K562 (cell line): ENCODE measurements around the gene EPB41L2. TPM values are rescaled to one million over a fixed set of nuclear protein-coding genes. Genes with fewer than 3 reads are reported as not detected.

Experiments used
- ATF1 ChIP-seq, 2 experiments: fragments of 450-650 bp in 1 of 2; IDR thresholded peaks; 2 replicates each; pipeline ENCODE4 v1.6.1; 2016; ENCODE audit warnings: missing compliant biosample characterization in 1 of 2, missing genetic modification characterization in 1 of 2
- ATF3 ChIP-seq, 2 experiments: fragments of 450-650 bp in 1 of 2; sonication (generic) in 1 of 2; formaldehyde crosslinking in 1 of 2; IDR thresholded peaks in 1 of 2; conservative IDR thresholded peaks in 1 of 2; 2 replicates each; pipeline versions ENCODE4 v1.6.1 to v1.8.1; 2016 to 2023; ENCODE audit warnings: mild to moderate bottlenecking in 2 of 2, moderate library complexity in 2 of 2, inconsistent platforms in 1 of 2, missing genetic modification reagents in 1 of 2
- BRF2 ChIP-seq: IDR thresholded peaks from 3 replicates; pipeline ENCODE4 v1.6.1; 2011; ENCODE audit warnings: borderline replicate concordance, mild to moderate bottlenecking; ENCODE audit not compliant: insufficient read length, insufficient read depth
- CTBP1 ChIP-seq: fragments of 450-650 bp; IDR thresholded peaks from 2 replicates; pipeline ENCODE4 v1.6.1; 2016; ENCODE audit warnings: borderline replicate concordance
- ERF ChIP-seq: fragments of 450-650 bp; formaldehyde crosslinking; IDR thresholded peaks from 2 replicates; pipeline ENCODE4 v1.4.0; 2020; ENCODE audit warnings: mild to moderate bottlenecking, mixed read lengths
- HDAC3 ChIP-seq: fragments of 450-650 bp; IDR thresholded peaks from 2 replicates; pipeline ENCODE4 v1.6.1; 2018; ENCODE audit warnings: borderline replicate concordance, mild to moderate bottlenecking, moderate library complexity; ENCODE audit not compliant: partially characterized antibody
- HNRNPK ChIP-seq: fragments of 200-400 bp; formaldehyde crosslinking; IDR thresholded peaks from one replicate; pipeline ENCODE4 v1.6.1; 2018; ENCODE audit warnings: mild to moderate bottlenecking, low read depth, low read length; ENCODE audit not compliant: poor library complexity, severe bottlenecking
- HNRNPUL1 ChIP-seq: fragments of 200-400 bp; formaldehyde crosslinking; IDR thresholded peaks from 2 replicates; pipeline ENCODE4 v1.6.1; 2017; ENCODE audit warnings: low read length
- KAT8 ChIP-seq: fragments of 450-650 bp; IDR thresholded peaks from 2 replicates; pipeline ENCODE4 v1.6.1; 2016; ENCODE audit warnings: low read depth, mild to moderate bottlenecking
- KDM2B ChIP-seq: fragments of 250-450 bp; sonication (Bioruptor Pico); IDR thresholded peaks from 2 replicates; pipeline ENCODE4 v1.8.0; 2021; ENCODE audit warnings: mild to moderate bottlenecking, moderate library complexity
- MAFF ChIP-seq: IDR thresholded peaks from 2 replicates; pipeline ENCODE4 v1.6.1; 2012; ENCODE audit warnings: low read length, improper control_type of control experiment
- MCM5 ChIP-seq: fragments of 450-650 bp; IDR thresholded peaks from 2 replicates; pipeline ENCODE4 v1.6.1; 2016; ENCODE audit warnings: low read depth
- SFPQ ChIP-seq: fragments of 200-400 bp; formaldehyde crosslinking; IDR thresholded peaks from 2 replicates; pipeline ENCODE4 v1.6.1; 2017; ENCODE audit warnings: mild to moderate bottlenecking, low read depth, low read length, moderate library complexity
- SMARCA4 ChIP-seq: fragments of 450-650 bp; IDR thresholded peaks from 2 replicates; pipeline ENCODE4 v1.6.1; 2016
- SMARCE1 ChIP-seq: fragments of 450-650 bp; IDR thresholded peaks from 2 replicates; pipeline ENCODE4 v1.7.1; 2016; ENCODE audit warnings: mild to moderate bottlenecking
- SMC3 ChIP-seq: conservative IDR thresholded peaks from 2 replicates; pipeline ENCODE4 v1.6.1; 2011; ENCODE audit warnings: low read depth, low read length, improper control_type of control experiment; ENCODE audit not compliant: insufficient read depth
- SOX6 ChIP-seq: fragments of 450-650 bp; IDR thresholded peaks from 2 replicates; pipeline ENCODE4 v1.6.1; 2014; ENCODE audit warnings: mild to moderate bottlenecking
- ZBED1 ChIP-seq: IDR thresholded peaks from 2 replicates; pipeline ENCODE4 v1.6.1; 2014
- ZBTB26 ChIP-seq: fragments of 450-650 bp; formaldehyde crosslinking; IDR thresholded peaks from 2 replicates; pipeline ENCODE4 v1.4.0; 2022; ENCODE audit warnings: missing genetic modification characterization
- ZFP1 ChIP-seq: fragments of 450-650 bp; formaldehyde crosslinking; IDR thresholded peaks from 2 replicates; pipeline ENCODE4 v1.4.0; 2020; ENCODE audit warnings: mild to moderate bottlenecking, mixed read lengths
- ZNF431 ChIP-seq: sonication (generic); formaldehyde crosslinking; IDR thresholded peaks from 2 replicates; pipeline ENCODE4 v1.8.0; 2022; ENCODE audit warnings: mild to moderate bottlenecking, missing genetic modification reagents
- polyA plus RNA-seq, 8 experiments: library from polyadenylated mRNA; depleted of rRNA in 4 of 8; stranded (reverse) in 5 of 8; unstranded in 3 of 8; fragments of >200 nt; fragmentation: Nextera tagmentation in 2 of 8; fragmentation: Illumina TruSeq in 1 of 8; extraction: Ambion mirVana in 2 of 8; extraction: Trizol in 1 of 8; gene quantifications; 2 replicates each; pipeline versions ENCODE4 v1.2.1 to v1.2.3, GENCODE V29; 2011 to 2014; ENCODE audit warnings: inconsistent platforms in 1 of 8, missing spikeins in 1 of 8
- total RNA-seq, 7 experiments: library from RNA; depleted of rRNA in 6 of 7; stranded (reverse); fragments of >200 nt in 6 of 7; fragmentation: Illumina TruSeq in 2 of 7; extraction: Trizol in 2 of 7; gene quantifications; 2 replicates each; pipeline versions ENCODE4 v1.2.1 to v1.2.3, GENCODE V29; 2011 to 2021; ENCODE audit warnings: low replicate concordance in 1 of 7
- TF ChIP-seq, protein P1 (sequence below): fragments of 250-450 bp; sonication (Bioruptor Pico); IDR thresholded peaks from 2 replicates; pipeline ENCODE4 v1.4.0; 2020; ENCODE audit warnings: mild to moderate bottlenecking, moderate library complexity, borderline replicate concordance

Gene EPB41L2
- total and polyA plus RNA-seq, 9 of the 15 experiments (the other 6 are each of a cell fraction or from before 2014, with no cell fraction given): 5.1 to 53.6 (median 25.0) TPM

DNA sequence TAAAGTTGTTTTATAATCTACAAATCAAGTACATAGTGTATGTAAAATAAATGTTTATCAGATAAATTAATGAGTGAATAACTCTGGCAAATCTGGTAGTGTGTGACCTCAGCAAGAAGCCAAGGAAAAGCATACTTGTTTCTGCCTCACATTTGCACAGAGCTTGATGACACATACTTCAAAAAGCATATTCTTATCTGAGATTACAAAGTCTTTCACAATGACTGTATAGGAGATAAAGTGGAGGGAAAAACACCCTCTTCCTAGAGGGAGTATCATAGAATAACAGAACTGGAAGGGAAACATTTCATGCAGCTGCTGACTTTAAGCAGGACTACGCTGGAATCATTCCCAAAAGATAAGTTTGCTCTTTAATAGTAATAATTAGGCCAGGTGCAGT lies 44.1 kb upstream of the EPB41L2 start (continued):
- no peak for TF ChIP-seq ZFP1 (CRISPR knock-in tag)
- peak; percentile 59; the same call in 1 of the 2 replicates for TF ChIP-seq SMARCA4
- TF ChIP-seq ZBED1: no peak
- TF ChIP-seq ZNF431 (CRISPR knock-in tag): no peak
- peak; percentile 47; the same call in 1 of the 2 replicates for TF ChIP-seq SMARCE1
- TF ChIP-seq ERF (CRISPR knock-in tag): no peak
- TF ChIP-seq SMC3: no peak
- no peak for TF ChIP-seq KAT8
- no peak for TF ChIP-seq HNRNPK
- no peak for TF ChIP-seq BRF2
- TF ChIP-seq KDM2B (CRISPR knock-in tag): no peak
- TF ChIP-seq ATF3 (IDR thresholded peaks at IDR 0.05): peak; percentile 61; the same call in 1 of the 2 replicates
- no peak for TF ChIP-seq ATF3 (CRISPR knock-in tag; conservative IDR thresholded peaks at IDR 0.05)
- no peak for TF ChIP-seq MCM5
- TF ChIP-seq ATF1 (CRISPR knock-in tag; IDR thresholded peaks at IDR 0.05): no peak
- no peak for TF ChIP-seq ATF1 (tag; IDR thresholded peaks at IDR 0.05)
- no peak for TF ChIP-seq MAFF
- TF ChIP-seq, protein P1, sequence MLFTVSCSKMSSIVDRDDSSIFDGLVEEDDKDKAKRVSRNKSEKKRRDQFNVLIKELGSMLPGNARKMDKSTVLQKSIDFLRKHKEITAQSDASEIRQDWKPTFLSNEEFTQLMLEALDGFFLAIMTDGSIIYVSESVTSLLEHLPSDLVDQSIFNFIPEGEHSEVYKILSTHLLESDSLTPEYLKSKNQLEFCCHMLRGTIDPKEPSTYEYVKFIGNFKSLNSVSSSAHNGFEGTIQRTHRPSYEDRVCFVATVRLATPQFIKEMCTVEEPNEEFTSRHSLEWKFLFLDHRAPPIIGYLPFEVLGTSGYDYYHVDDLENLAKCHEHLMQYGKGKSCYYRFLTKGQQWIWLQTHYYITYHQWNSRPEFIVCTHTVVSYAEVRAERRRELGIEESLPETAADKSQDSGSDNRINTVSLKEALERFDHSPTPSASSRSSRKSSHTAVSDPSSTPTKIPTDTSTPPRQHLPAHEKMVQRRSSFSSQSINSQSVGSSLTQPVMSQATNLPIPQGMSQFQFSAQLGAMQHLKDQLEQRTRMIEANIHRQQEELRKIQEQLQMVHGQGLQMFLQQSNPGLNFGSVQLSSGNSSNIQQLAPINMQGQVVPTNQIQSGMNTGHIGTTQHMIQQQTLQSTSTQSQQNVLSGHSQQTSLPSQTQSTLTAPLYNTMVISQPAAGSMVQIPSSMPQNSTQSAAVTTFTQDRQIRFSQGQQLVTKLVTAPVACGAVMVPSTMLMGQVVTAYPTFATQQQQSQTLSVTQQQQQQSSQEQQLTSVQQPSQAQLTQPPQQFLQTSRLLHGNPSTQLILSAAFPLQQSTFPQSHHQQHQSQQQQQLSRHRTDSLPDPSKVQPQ: no peak
- no peak for TF ChIP-seq CTBP1
- TF ChIP-seq HDAC3: no peak
- no peak for TF ChIP-seq ZBTB26
- no peak for TF ChIP-seq SFPQ
- TF ChIP-seq SOX6: peak; percentile 35; the same call in 1 of the 2 replicates
- TF ChIP-seq HNRNPUL1: no peak
